ENCODE results near the gene PLS1.

PLS1 gene

DNA sequence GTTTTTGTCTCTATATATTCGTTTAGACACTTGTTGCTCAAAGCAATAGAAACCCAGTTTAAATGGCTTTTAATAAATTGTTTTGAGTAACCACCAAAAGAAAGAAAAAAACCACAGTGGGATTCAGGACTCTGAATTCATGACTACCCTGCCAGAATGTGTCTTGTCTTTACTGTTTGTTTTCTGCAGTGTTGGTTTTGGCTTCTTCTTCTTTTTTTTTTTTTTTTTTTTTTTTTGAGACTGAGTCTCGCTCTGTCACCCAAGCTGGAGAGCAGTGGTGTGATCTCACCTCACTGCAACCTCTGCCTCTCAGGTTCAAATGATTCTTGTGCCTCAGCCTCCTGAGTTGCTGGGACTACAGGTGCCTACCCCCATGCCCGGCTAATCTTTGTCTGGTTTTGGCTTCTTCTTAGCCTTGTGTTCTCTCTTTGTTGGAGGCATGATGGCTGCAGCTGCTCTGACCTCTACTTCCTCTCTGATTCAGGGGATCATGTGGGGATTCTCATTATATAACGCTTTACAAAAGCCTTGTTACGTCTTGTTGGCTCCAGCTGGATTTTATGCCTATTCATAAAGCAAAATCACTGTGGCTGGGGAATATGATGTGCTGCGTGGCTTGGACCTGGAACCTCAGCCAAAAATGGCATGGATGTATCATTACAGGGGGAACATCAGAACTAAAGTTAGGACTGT lies 54.0 kb downstream of the PLS1 start:
- DNase-seq (peak; percentile 5), ATAC-seq (ENCODE audit: insufficient read depth, low read depth) (peak; percentile 62; the same call in 2 of the 3 replicates)
- Histone ChIP-seq H3K9me3 (ENCODE audit: insufficient read depth, low read length, severe bottlenecking) (no peaks in the 10 kb centered on the region), H3K27me3 (ENCODE audit: insufficient read depth, low read length, poor library complexity) (no peaks in the 10 kb centered on the region), H3K4me1 (ENCODE audit: insufficient read depth, low read length) (no peaks in the 10 kb centered on the region; the same call in 1 of the 2 replicates), H3K4me2 (ENCODE audit: insufficient read depth, low read length) (no peak overlapping the region), H3K27ac (ENCODE audit: low read length) (no peak overlapping the region), H3K4me3 (ENCODE audit: low read depth in 1 of 2, low read length in 2 of 2) (no peak overlapping the region), H3K9ac (ENCODE audit: low read depth, low read length) (no peak overlapping the region), H3K36me3 (ENCODE audit: insufficient read depth, low read length) (peaks cover 4% of the 10 kb centered on the region), H2AFZ (ENCODE audit: low read depth, low read length) (no peak overlapping the region), H3K79me2 (ENCODE audit: insufficient read depth, low read length) (peaks cover 6% of the 10 kb centered on the region; the same call in 1 of the 2 replicates), H4K20me1 (ENCODE audit: insufficient read depth, low read length) (no peaks in the 10 kb centered on the region)
- TF ChIP-seq EZH2 (IDR thresholded peaks at IDR 0.05; ENCODE audit: borderline replicate concordance, low read depth, low read length, severe bottlenecking): no peak
- TF ChIP-seq, protein P1, sequence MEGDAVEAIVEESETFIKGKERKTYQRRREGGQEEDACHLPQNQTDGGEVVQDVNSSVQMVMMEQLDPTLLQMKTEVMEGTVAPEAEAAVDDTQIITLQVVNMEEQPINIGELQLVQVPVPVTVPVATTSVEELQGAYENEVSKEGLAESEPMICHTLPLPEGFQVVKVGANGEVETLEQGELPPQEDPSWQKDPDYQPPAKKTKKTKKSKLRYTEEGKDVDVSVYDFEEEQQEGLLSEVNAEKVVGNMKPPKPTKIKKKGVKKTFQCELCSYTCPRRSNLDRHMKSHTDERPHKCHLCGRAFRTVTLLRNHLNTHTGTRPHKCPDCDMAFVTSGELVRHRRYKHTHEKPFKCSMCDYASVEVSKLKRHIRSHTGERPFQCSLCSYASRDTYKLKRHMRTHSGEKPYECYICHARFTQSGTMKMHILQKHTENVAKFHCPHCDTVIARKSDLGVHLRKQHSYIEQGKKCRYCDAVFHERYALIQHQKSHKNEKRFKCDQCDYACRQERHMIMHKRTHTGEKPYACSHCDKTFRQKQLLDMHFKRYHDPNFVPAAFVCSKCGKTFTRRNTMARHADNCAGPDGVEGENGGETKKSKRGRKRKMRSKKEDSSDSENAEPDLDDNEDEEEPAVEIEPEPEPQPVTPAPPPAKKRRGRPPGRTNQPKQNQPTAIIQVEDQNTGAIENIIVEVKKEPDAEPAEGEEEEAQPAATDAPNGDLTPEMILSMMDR (IDR thresholded peaks at IDR 0.05; ENCODE audit: borderline replicate concordance, extremely low read depth, low read length, poor library complexity, severe bottlenecking): no peak

DNA sequence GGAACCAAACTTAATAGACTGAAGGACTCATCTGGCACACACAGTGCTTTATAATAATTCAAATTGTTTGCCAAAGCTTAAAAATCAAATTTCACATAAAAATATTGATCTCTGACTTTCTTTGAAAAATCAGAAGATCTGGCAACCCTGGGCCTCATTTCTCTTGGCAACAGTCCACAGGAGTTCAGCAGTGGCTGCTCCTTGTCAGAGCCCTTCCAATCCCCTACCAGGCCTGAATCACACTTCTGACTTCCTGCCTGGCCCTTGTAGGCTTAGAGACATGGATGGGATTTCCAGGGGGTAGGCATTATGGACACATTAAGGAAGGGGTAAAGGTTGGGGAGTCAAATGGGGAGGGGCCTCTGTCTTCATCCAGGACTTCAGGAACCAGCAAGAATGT lies 55.5 kb downstream of the PLS1 start:
- H3K27me3 ChIP-seq (ENCODE audit: insufficient read depth, low read length, poor library complexity): no peaks in the 10 kb centered on the region
- TF ChIP-seq EZH2 (IDR thresholded peaks at IDR 0.05; ENCODE audit: borderline replicate concordance, low read depth, low read length, severe bottlenecking): no peak
- TF ChIP-seq, protein P1 (IDR thresholded peaks at IDR 0.05; ENCODE audit: borderline replicate concordance, extremely low read depth, low read length, poor library complexity, severe bottlenecking): no peak
- peaks cover 4% of the 10 kb centered on the region for H3K36me3 ChIP-seq (ENCODE audit: insufficient read depth, low read length)

GRCh38 chr3:142652826-142653292 lies 56.7 kb downstream of the PLS1 start:
- no peak for ATAC-seq (ENCODE audit: insufficient read depth, low read depth)
- peaks cover 4% of the 10 kb centered on the region for H3K36me3 ChIP-seq (ENCODE audit: insufficient read depth, low read length)
- no peaks in the 10 kb centered on the region for H3K9me3 ChIP-seq (ENCODE audit: insufficient read depth, low read length, severe bottlenecking)
- H3K4me1 ChIP-seq (ENCODE audit: insufficient read depth, low read length): no peaks in the 10 kb centered on the region; the same call in 1 of the 2 replicates
- H3K9ac ChIP-seq (ENCODE audit: low read depth, low read length): no peak overlapping the region
- H3K79me2 ChIP-seq (ENCODE audit: insufficient read depth, low read length): peaks cover 6% of the 10 kb centered on the region; the same call in 1 of the 2 replicates
- no peak overlapping the region for H2AFZ ChIP-seq (ENCODE audit: low read depth, low read length)
- no peaks in the 10 kb centered on the region for H3K27me3 ChIP-seq (ENCODE audit: insufficient read depth, low read length, poor library complexity)
- TF ChIP-seq EZH2 (IDR thresholded peaks at IDR 0.05; ENCODE audit: borderline replicate concordance, low read depth, low read length, severe bottlenecking): no peak
- TF ChIP-seq, protein P1 (IDR thresholded peaks at IDR 0.05; ENCODE audit: borderline replicate concordance, extremely low read depth, low read length, poor library complexity, severe bottlenecking): no peak
- H3K4me3 ChIP-seq (ENCODE audit: low read depth in 1 of 2, low read length in 2 of 2): no peak overlapping the region
- H4K20me1 ChIP-seq (ENCODE audit: insufficient read depth, low read length): no peaks in the 10 kb centered on the region
- no peak overlapping the region for H3K4me2 ChIP-seq (ENCODE audit: insufficient read depth, low read length)
- 0 out of 2 replicates have a peak overlapping the region, but pooled peaks have one; percentile 34 for H3K27ac ChIP-seq (ENCODE audit: low read length)
- DNase-seq: no peak

More for the DNA sequence above, 55.5 kb downstream of the PLS1 start:
- ATAC-seq (ENCODE audit: insufficient read depth, low read depth): no peak
- peaks cover 6% of the 10 kb centered on the region; the same call in 1 of the 2 replicates for H3K79me2 ChIP-seq (ENCODE audit: insufficient read depth, low read length)
- H2AFZ ChIP-seq (ENCODE audit: low read depth, low read length): no peak overlapping the region
- no peak overlapping the region for H3K27ac ChIP-seq (ENCODE audit: low read length)
- no peaks in the 10 kb centered on the region for H4K20me1 ChIP-seq (ENCODE audit: insufficient read depth, low read length)
- no peak overlapping the region for H3K4me3 ChIP-seq (ENCODE audit: low read depth in 1 of 2, low read length in 2 of 2)
- H3K9me3 ChIP-seq (ENCODE audit: insufficient read depth, low read length, severe bottlenecking): no peaks in the 10 kb centered on the region
- H3K4me1 ChIP-seq (ENCODE audit: insufficient read depth, low read length): no peaks in the 10 kb centered on the region; the same call in 1 of the 2 replicates
- H3K4me2 ChIP-seq (ENCODE audit: insufficient read depth, low read length): no peak overlapping the region
- no peak overlapping the region for H3K9ac ChIP-seq (ENCODE audit: low read depth, low read length)
- no peak for DNase-seq
